IgD-negative memory B cell (primary cell): Measurements from ENCODE around the gene R3HDM4. TPM values are rescaled to one million over a fixed set of nuclear protein-coding genes. Genes with fewer than 3 reads are reported as not detected.
A peak's percentile ranks its signal among the peaks of the same experiment; 100 is the strongest.

Experiments used
- H3K27ac Mint-ChIP-seq, 3 donors: one replicate each; pipeline ENCODE4 v1.8.0; 2020 to 2022; ENCODE audit warnings: mild to moderate bottlenecking in 3 of 3, mixed read lengths in 3 of 3, moderate library complexity in 1 of 3
- H3K27me3 Mint-ChIP-seq: one replicate; pipeline ENCODE4 v1.8.0; 2021; ENCODE audit warnings: mixed read lengths
- H3K36me3 Mint-ChIP-seq: one replicate; pipeline ENCODE4 v1.8.0; 2020; ENCODE audit warnings: mild to moderate bottlenecking, mixed read lengths
- H3K4me1 Mint-ChIP-seq, 3 donors: one replicate each; pipeline ENCODE4 v1.8.0; 2020 to 2022; ENCODE audit warnings: mixed read lengths in 3 of 3, mild to moderate bottlenecking in 1 of 3
- H3K4me3 Mint-ChIP-seq, 4 donors: one replicate each; pipeline ENCODE4 v1.8.0; 2020 to 2022; ENCODE audit warnings: mild to moderate bottlenecking in 4 of 4, mixed read lengths in 4 of 4, moderate library complexity in 3 of 4
- H3K9me3 Mint-ChIP-seq, 3 donors: one replicate each; pipeline ENCODE4 v1.8.0; 2020 to 2021; ENCODE audit warnings: mixed read lengths in 3 of 3, mild to moderate bottlenecking in 1 of 3
- polyA plus RNA-seq: library from polyadenylated mRNA; unstranded; fragments of 300-500 nt; fragmentation: Illumina TruSeq; gene quantifications from one replicate; pipeline ENCODE4 v1.2.3, GENCODE V29; 2021

Gene R3HDM4
- polyA plus RNA-seq, 1 donor from 2014 or later: 322 TPM

DNA sequence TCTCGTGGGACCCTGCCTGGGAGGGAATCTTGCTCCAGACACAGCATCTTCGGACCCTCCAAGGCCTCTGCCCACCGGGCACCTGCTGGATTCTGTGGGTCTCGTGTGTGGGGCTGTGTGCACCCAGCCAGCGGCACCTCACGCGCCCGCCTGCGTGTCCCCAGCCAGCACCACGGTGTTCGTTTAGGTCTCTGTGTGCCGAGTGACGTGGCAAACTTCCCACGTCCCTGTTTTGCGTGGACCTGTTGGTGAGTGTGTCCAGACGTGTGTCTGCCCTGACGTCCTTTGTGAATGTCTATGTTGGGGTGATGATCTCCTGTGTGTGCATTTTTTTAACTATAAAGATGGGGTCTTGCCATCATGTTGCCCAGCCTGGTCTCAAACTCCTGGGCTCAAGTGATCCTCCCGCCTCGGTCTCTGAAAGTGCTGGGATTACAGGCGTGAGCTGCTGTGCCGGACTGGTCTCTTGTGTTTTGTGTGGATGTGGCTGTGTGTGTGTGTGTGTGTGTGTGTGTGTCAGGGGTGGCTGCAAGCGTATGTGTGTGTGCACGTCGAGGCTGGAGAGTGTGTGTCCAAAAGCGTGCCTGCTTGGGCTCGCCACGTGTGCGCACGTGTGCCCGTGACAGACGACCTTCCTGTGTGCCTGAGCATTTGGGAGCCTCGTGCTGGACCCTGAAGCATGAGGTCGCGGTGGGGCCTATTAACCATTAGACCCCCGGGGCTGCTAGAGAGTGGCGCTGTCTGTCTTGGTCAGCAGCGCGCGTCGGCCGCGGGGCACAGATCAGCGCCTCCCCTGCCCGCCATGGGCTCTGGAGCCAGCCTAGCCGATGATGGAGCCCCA, 28.5 kb upstream of the R3HDM4 start:
- H3K27ac Mint-ChIP-seq: peak overlapping the region; percentile 90 to 97 (median 95)
- peak overlapping the region; percentile 70 to 86 (median 78) for H3K4me3 Mint-ChIP-seq
- peaks cover 0 to 2% (median 0%) of the 10 kb centered on the region in 3 donors for H3K9me3 Mint-ChIP-seq
- H3K4me1 Mint-ChIP-seq: peaks cover 11 to 27% (median 23%) of the 10 kb centered on the region in 3 donors
- H3K27me3 Mint-ChIP-seq: no peaks in the 10 kb centered on the region
- H3K36me3 Mint-ChIP-seq: peaks cover 6% of the 10 kb centered on the region

DNA sequence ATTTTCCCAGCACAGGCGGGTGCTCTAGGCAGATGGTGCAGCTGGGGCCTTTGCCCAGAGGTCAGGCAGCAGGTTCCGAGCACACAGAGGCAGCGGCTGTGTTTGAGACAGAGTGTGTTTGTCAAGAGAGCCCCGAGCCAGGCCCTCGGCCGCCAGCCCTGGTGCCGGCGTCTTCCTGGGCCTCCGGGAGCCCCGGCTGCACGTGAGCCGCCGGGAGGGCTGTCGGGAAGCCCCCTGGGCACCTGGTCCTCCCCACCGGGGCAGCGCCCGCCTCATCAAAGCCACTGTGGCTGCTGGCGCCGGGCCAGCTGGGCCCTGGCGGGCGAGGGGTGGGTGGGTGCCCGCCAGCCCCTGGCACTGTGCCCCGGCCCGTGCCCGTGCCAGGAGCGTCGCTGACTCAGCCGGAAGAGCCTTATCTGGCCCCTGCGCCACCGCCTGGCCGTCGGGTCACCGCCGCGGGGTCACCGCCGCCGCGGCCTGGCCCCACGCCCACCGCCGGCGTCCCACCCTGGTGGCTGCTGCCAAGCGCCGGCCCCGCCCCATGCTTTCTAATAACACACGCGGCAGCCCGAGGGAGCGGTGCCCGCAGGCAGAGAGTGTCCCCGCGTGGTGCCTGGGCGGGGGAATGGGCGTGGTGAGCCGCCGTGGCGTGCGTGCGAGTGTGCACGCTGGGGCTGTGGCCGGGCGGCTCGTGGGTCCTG, 27.7 kb upstream of the R3HDM4 start:
- Mint-ChIP-seq H3K9me3 (peaks cover 0 to 2% (median 0%) of the 10 kb centered on the region in 3 donors), H3K4me1 (peaks cover 11 to 27% (median 23%) of the 10 kb centered on the region in 3 donors), H3K27me3 (no peaks in the 10 kb centered on the region), H3K4me3 (peak overlapping the region; percentile 71 to 90 (median 85)), H3K36me3 (peaks cover 6% of the 10 kb centered on the region), H3K27ac (peak overlapping the region; percentile 90 to 97 (median 95))

DNA sequence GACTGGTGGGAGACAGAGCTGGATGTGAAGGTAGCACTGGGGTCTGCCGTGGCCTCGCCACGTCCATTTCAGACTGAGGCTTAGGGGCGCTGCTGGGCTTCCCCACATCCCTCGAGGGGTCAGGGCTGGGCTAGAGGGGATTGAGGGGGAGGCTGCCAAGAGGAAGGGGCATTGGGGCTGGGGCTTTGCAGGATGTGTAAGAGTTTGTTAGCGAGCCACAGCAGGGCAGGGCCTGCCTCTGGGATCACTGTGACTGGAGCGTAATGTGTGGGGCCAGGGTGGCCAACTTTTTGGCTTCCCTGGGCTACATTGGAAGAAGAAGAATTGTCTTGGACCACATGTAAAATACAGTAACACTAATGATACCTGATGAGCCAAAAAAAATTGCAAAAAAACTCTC, 26.9 kb upstream of the R3HDM4 start:
- Mint-ChIP-seq H3K4me1 (peaks cover 11 to 24% (median 23%) of the 10 kb centered on the region in 3 donors), H3K9me3 (peaks cover 0 to 2% (median 0%) of the 10 kb centered on the region in 3 donors), H3K27ac (peak overlapping the region; percentile 67 to 88 (median 87)), H3K36me3 (peaks cover 6% of the 10 kb centered on the region), H3K4me3 (peak overlapping the region; percentile 70 to 90 (median 83)), H3K27me3 (no peaks in the 10 kb centered on the region)

DNA sequence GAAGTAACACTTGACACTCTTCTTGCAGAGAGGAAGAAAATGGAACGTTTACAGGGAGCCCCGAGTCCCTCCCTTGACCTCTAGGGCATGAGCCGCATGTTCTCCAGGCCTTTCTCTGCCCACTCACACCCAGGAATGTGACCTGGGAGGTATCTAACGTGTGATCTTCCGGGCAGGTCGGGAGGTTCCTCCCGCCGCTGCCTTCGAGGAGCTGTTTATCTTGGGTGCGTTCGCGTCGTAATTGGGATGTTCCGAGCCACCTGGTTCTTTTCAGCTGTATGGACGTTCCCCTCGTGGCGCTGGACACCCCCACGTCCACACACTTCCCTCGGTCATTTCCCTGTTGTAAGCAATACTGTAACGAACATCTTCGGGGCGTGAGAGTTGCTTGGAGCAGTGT, 26.4 kb upstream of the R3HDM4 start:
- Mint-ChIP-seq H3K36me3 (peaks cover 6% of the 10 kb centered on the region), H3K27me3 (no peaks in the 10 kb centered on the region), H3K9me3 (peaks cover 0 to 2% (median 0%) of the 10 kb centered on the region in 3 donors), H3K27ac (peak overlapping the region in 2 of 3 donors; percentile 63 to 87), H3K4me3 (peak overlapping the region in 3 of 4 donors; percentile 32 to 84 (median 47)), H3K4me1 (peaks cover 11 to 23% (median 23%) of the 10 kb centered on the region in 3 donors)

DNA sequence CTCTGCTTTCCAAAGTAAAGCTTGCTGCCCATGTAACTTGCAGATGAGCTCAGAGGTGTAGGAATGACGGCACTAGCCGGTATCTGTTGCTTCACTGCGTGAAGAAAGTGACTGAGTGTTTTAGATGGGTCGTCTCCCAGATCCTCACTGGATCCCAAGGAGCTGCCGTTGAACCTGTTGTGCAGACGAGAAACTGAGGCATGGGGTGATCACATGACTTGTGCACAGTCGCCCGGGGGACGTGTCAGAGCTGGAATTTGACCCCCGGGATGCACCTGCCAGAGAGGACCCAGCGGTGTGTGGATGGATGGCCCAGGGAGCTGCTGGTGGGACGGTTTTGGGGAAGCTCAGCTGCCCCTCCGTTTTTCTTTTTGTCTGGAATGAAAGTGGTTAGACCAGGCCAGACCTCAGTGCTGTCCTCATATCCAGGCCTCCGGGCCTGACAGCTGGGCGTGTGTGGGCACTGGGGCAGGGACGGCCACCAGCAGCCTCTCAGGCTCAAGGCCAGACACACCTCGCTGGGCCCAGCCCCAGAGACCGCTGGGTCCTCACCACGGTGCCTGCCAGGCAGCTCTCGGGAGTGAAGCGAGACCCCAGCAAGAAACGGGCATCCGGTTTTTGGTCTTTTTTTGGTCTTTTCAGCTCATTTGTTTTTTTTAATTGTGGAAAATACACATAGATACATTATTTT, 25.4 kb upstream of the R3HDM4 start:
- Mint-ChIP-seq H3K4me1 (peaks cover 11 to 23% (median 23%) of the 10 kb centered on the region in 3 donors), H3K4me3 (peak overlapping the region in 3 of 4 donors; percentile 8 to 74 (median 32)), H3K27me3 (no peaks in the 10 kb centered on the region), H3K27ac (peak overlapping the region; percentile 23 to 94 (median 93)), H3K36me3 (peaks cover 6% of the 10 kb centered on the region), H3K9me3 (peaks cover 0 to 2% (median 0%) of the 10 kb centered on the region in 3 donors)

GRCh38 chr19:937259-937694, 24.3 kb upstream of the R3HDM4 start:
- Mint-ChIP-seq H3K27ac (peak overlapping the region; percentile 93 to 95 (median 94)), H3K4me1 (peaks cover 15 to 27% (median 26%) of the 10 kb centered on the region in 3 donors), H3K27me3 (no peaks in the 10 kb centered on the region), H3K4me3 (peak overlapping the region; percentile 34 to 78 (median 60)), H3K36me3 (peaks cover 6% of the 10 kb centered on the region), H3K9me3 (peaks cover 0 to 2% (median 0%) of the 10 kb centered on the region in 3 donors)

GRCh38 chr19:936175-936546, 23.1 kb upstream of the R3HDM4 start:
- H3K9me3 Mint-ChIP-seq: peaks cover 0 to 2% (median 0%) of the 10 kb centered on the region in 3 donors
- no peaks in the 10 kb centered on the region for H3K27me3 Mint-ChIP-seq
- H3K36me3 Mint-ChIP-seq: peaks cover 6% of the 10 kb centered on the region
- H3K27ac Mint-ChIP-seq: peak overlapping the region; percentile 13 to 87 (median 31)
- peaks cover 15 to 24% (median 23%) of the 10 kb centered on the region in 3 donors for H3K4me1 Mint-ChIP-seq
- no peak overlapping the region for H3K4me3 Mint-ChIP-seq

GRCh38 chr19:934865-935479, 22.0 kb upstream of the R3HDM4 start:
- H3K9me3 Mint-ChIP-seq: peaks cover 0 to 2% (median 0%) of the 10 kb centered on the region in 3 donors
- H3K36me3 Mint-ChIP-seq: peaks cover 9% of the 10 kb centered on the region
- no peaks in the 10 kb centered on the region for H3K27me3 Mint-ChIP-seq
- H3K4me1 Mint-ChIP-seq: peaks cover 11 to 19% (median 19%) of the 10 kb centered on the region in 3 donors
- H3K4me3 Mint-ChIP-seq: peak overlapping the region in 1 of 4 donors; percentile 17
- H3K27ac Mint-ChIP-seq: peak overlapping the region in 1 of 3 donors; percentile 87

- peaks cover 10 to 18% (median 13%) of the 10 kb centered on the region in 3 donors for H3K4me1 Mint-ChIP-seq
Observed at GRCh38 chr19:934197-934840, 21.3 kb upstream of the R3HDM4 start.

DNA sequence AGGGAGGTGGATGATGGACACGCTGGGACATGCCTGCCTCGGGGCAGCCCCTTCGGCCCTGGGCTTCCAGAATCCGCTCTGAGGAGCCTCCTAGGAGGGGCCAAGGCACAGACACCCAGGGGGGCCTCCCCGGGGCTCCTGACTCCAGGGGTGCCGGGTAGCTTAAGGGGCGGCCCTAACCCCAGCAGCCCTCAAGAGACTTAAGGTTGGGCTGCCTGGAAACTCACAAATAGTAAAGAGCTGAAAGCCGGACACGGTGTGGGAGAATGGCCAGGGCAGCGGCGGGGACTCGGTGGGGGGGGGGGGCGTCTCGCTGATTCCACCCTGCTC, 20.5 kb upstream of the R3HDM4 start:
- Mint-ChIP-seq H3K27ac (peak overlapping the region in 1 of 3 donors; percentile 91), H3K36me3 (peaks cover 9% of the 10 kb centered on the region), H3K27me3 (no peaks in the 10 kb centered on the region), H3K4me1 (peaks cover 10 to 17% (median 12%) of the 10 kb centered on the region in 3 donors), H3K9me3 (peaks cover 0 to 2% (median 0%) of the 10 kb centered on the region in 3 donors), H3K4me3 (peak overlapping the region in 1 of 4 donors; percentile 27)

More at GRCh38 chr19:934197-934840, 21.3 kb upstream of the R3HDM4 start:
- Mint-ChIP-seq H3K27ac (peak overlapping the region in 1 of 3 donors; percentile 87), H3K9me3 (peaks cover 0 to 2% (median 0%) of the 10 kb centered on the region in 3 donors), H3K4me3 (peak overlapping the region in 1 of 4 donors; percentile 57), H3K36me3 (peaks cover 9% of the 10 kb centered on the region), H3K27me3 (no peaks in the 10 kb centered on the region)

- no peaks in the 10 kb centered on the region for H3K27me3 Mint-ChIP-seq
- peaks cover 0 to 2% (median 0%) of the 10 kb centered on the region in 3 donors for H3K9me3 Mint-ChIP-seq
- peak overlapping the region; percentile 91 to 97 (median 91) for H3K27ac Mint-ChIP-seq
- H3K4me3 Mint-ChIP-seq: peak overlapping the region; percentile 65 to 96 (median 83)
- H3K4me1 Mint-ChIP-seq: peaks cover 10 to 15% (median 10%) of the 10 kb centered on the region in 3 donors
- peaks cover 7% of the 10 kb centered on the region for H3K36me3 Mint-ChIP-seq
Observed at GRCh38 chr19:932648-933552, 19.9 kb upstream of the R3HDM4 start.

DNA sequence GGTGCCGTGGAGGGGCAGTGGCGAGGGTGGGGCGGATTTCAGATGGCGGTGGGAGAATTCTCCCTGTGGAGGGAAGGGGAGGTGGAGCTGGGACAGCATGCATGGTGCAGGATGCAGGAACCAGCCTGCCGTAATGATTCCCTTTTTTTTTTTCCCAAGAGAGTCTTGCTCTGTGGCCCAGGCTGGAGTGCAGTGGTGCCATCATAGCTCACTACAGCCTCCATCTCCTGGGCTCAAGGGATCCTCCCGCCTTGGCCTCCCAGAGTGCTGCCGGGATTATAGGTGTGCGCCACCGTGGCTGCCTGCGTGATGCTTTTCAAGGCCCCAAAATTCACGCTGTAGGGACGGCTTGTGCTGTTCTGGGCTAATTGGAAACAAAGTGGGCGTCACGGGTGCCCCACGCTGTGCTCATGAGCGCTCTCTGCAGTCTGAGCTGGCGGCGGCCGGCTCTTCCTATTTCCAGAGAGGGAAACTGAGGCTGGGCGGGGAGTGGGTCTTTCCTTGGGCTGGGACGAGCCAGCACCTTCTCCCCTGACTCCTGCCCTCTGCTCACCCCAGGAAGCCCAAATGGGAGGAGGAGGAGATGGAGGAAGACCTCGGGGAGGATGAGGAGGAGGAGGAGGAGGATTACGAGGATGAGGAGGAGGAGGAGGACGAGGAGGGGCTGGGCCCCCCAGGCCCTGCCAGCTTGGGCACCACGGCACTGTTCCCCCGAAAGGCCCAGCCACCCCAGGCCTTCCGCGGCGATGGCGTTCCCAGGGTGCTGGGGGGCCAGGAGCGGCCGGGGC, 19.0 kb upstream of the R3HDM4 start:
- no peaks in the 10 kb centered on the region for H3K9me3 Mint-ChIP-seq
- peak overlapping the region in 2 of 3 donors; percentile 78 to 87 for H3K27ac Mint-ChIP-seq
- H3K4me1 Mint-ChIP-seq: peaks cover 5 to 11% (median 7%) of the 10 kb centered on the region in 3 donors
- H3K27me3 Mint-ChIP-seq: no peaks in the 10 kb centered on the region
- peaks cover 2% of the 10 kb centered on the region for H3K36me3 Mint-ChIP-seq
- peak overlapping the region in 2 of 4 donors; percentile 62 to 81 for H3K4me3 Mint-ChIP-seq
